ENCODE measurements around the gene MYBPC2.

DNA sequence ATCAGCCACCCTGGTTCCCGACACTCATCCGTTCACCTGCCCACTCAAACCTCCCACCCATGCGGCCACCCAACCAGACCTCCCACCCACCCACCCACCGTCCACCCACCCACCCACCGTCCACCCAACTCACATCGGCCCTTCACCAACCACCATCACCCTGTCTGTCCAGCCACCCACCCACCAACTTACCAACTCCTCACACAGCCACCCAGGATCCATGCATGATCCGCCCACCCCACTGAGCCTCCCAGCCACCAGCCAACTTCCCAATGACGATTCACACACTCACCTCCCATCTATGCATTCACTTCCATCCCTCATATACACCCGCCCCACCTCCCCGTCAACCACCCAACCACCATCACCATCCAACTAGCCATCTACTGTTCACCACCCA is 74.0 kb downstream of the MYBPC2 start:
- no peak for TF ChIP-seq CTCF (IDR thresholded peaks at IDR 0.05)
- TF ChIP-seq EP300 (IDR thresholded peaks at IDR 0.05): no peak

Measured in sigmoid colon (tissue), 4 donors.